Ovary (tissue), 9 donors: ENCODE measurements around the gene FOCAD. TPM values are rescaled to one million over a fixed set of nuclear protein-coding genes. Genes with fewer than 3 reads are reported as not detected.

Experiments
- DNase-seq, 5 donors: peaks; one replicate each; pipeline ENCODE4 v3.0.0-alpha.2; 2019 to 2020
- H3K27ac ChIP-seq, 2 donors: fragments of 200-600 bp; one replicate each; pipeline versions ENCODE4 v1.5.1 to v1.8.0; 2019 to 2022
- H3K27me3 ChIP-seq: fragments of 200-600 bp; one replicate; pipeline ENCODE4 v1.8.0; 2022
- H3K36me3 ChIP-seq: fragments of 200-600 bp; sonication (generic); one replicate; pipeline ENCODE4 v1.5.1; 2019
- H3K4me1 ChIP-seq: one replicate; pipeline ENCODE4 v1.8.1; 2013; ENCODE audit warnings: mild to moderate bottlenecking, moderate library complexity; ENCODE audit not compliant: insufficient read depth
- H3K4me3 ChIP-seq: fragments of 200-600 bp; sonication (generic); one replicate; pipeline ENCODE4 v1.5.1; 2017
- H3K9me3 ChIP-seq, 2 donors: fragments of 200-600 bp in 1 of 2; sonication (generic) in 1 of 2; one replicate each; pipeline versions ENCODE4 v1.5.1 to v1.8.1; 2013 to 2019; ENCODE audit warnings: mild to moderate bottlenecking in 1 of 2, moderate library complexity in 1 of 2
- EP300 ChIP-seq: sonication (generic); formaldehyde crosslinking; IDR thresholded peaks from one replicate; pipeline ENCODE4 v1.6.1; 2017; ENCODE audit warnings: antibody characterized with exemption
- POLR2A ChIP-seq: fragments of 450-650 bp; IDR thresholded peaks from one replicate; pipeline ENCODE4 v1.6.1; 2017; ENCODE audit warnings: antibody characterized with exemption, mild to moderate bottlenecking, moderate library complexity
- WGBS, 3 donors: extraction: QIAGEN DNeasy Blood & Tissue Kit in 1 of 3; methylation state at CpG; one replicate each; pipeline versions ENCODE4 v1.1.5 to v1.1.7; 2013 to 2017; 5-methylcytosine and 5-hydroxymethylcytosine counted together
- intact Hi-C, 4 donors: fragments of 100-400 bp; cut with DNase I; formaldehyde crosslinking; loops; one replicate each; pipeline versions ENCODE4 v1.11.0 to v1.15.1; 2022 to 2023
- polyA plus RNA-seq, 2 donors: library from polyadenylated mRNA; stranded (reverse); fragments of 200-250 nt in 1 of 2; fragments of 350-450 nt in 1 of 2; fragmentation: Illumina TruSeq in 1 of 2; extraction: RNeasy Lipid Tissue Mini Kit (QIAGEN cat#74804) in 1 of 2; gene quantifications; one replicate each; pipeline ENCODE4 v1.2.3, GENCODE V29; 2013 to 2014
- total RNA-seq, 7 donors: library from RNA; depleted of rRNA in 2 of 7; stranded (reverse); fragments of >200 nt in 2 of 7; fragmentation: NEBNext Ultra II Directional in 3 of 7; extraction: Animal tissue kit (Norgen Biotek cat#: 25700) in 3 of 7; gene quantifications; one replicate each; pipeline versions ENCODE4 v1.1.0 to v1.2.4, GENCODE V29; 2016 to 2023
- TF ChIP-seq, protein P1 (sequence below), 3 donors: fragments of 450-650 bp in 2 of 3; fragments of 200-600 bp in 1 of 3; IDR thresholded peaks; one replicate each; pipeline versions ENCODE4 v1.5.1 to v1.8.0; 2016 to 2022; ENCODE audit warnings: antibody characterized with exemption in 3 of 3, mild to moderate bottlenecking in 1 of 3
- donor health status: DM: no; HTN: no; CAD: no; lungs with moderate emphysema.
- donor health status: DM: no; HTN: no; CAD: no.
- donor health status: Bipolar disorder and iron deficiency.
- donor health status: DM: yes; HTN: yes; CAD: no.
- donor health status: DM: no; HTN: no; CAD: no.
- donor health status: DM: yes; HTN: yes; CAD: no.

The FOCAD gene
- total and polyA plus RNA-seq, 9 donors, result 5.4 to 39.2 (median 22.2) TPM

DNA sequence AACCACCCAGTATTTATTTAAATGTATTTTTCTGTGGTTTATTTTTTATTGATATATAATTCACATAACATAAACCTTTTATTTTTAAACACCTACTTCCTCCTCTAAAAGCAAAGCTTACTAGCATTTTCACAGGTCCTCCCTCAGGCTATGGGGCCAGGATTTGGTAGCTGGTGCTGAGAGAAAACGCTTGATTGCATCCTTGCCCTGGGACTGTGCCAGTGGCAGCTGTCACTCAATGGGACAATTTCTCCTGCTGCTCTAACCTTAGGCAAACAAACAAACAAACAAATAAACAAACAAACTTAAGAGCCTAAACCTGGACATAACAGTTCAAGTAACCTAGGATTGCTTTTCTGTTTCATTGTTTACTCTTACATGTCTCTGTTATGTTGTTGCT, 102.7 kb downstream of the FOCAD start:
- H3K4me1 ChIP-seq, result no peaks in the 10 kb centered on the region
- no peak for DNase-seq
- H3K9me3 ChIP-seq, result no peaks in the 10 kb centered on the region
- intact Hi-C loops, result no loop called here
- TF ChIP-seq, protein P1, sequence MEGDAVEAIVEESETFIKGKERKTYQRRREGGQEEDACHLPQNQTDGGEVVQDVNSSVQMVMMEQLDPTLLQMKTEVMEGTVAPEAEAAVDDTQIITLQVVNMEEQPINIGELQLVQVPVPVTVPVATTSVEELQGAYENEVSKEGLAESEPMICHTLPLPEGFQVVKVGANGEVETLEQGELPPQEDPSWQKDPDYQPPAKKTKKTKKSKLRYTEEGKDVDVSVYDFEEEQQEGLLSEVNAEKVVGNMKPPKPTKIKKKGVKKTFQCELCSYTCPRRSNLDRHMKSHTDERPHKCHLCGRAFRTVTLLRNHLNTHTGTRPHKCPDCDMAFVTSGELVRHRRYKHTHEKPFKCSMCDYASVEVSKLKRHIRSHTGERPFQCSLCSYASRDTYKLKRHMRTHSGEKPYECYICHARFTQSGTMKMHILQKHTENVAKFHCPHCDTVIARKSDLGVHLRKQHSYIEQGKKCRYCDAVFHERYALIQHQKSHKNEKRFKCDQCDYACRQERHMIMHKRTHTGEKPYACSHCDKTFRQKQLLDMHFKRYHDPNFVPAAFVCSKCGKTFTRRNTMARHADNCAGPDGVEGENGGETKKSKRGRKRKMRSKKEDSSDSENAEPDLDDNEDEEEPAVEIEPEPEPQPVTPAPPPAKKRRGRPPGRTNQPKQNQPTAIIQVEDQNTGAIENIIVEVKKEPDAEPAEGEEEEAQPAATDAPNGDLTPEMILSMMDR (IDR thresholded peaks at IDR 0.05), result no peak
- no peak overlapping the region for H3K27ac ChIP-seq
- H3K27me3 ChIP-seq, result no peaks in the 10 kb centered on the region
- 90 to 100% (median 93%) methylated on average over 1 of the region's 1 CpG for WGBS, 3 donors
- H3K36me3 ChIP-seq, result no peaks in the 10 kb centered on the region
- H3K4me3 ChIP-seq, result no peak overlapping the region

DNA sequence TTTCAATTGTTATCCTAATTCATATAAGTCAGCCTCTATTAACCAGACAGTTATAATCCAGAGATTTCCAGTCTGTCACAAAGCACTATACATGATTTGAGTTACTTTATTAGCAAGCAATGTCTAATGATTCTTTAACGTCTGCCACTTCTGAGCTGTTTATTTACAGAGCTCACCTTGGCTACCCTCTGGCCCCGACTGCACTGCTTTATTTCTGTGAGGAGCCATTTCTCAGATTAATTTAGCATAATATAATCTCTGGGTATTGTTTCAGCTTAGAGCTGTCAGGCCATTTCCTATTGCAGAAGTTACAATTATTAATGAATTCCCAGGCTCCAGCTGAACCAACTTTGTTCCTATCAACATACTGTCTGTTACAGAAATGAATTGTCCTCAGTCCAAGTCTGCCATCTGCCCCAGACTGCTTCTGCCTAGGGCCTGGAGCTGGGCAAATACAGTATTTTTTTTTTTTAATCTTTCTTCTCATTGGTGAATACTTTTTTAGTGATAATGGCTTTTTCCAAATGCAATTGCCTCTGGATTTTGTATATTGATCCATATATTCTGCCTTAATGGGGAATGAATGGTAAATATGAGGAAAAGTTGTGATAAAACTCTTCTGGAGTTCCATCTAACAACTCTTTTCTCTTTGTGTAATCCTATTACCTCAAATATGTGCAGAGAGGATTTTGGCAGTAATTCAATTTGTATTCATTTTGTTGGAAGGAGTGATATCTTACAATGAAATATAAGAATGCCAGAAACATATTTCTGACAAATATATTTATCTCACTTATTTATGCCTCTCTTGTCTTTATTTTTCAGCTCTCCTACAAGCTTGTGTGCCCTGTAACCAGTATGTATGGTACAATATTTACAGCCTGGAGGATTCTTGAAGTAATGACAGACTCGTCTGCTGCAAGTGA, 104.7 kb downstream of the FOCAD start:
- no peak for DNase-seq
- Histone ChIP-seq H3K9me3 (no peaks in the 10 kb centered on the region), H3K36me3 (no peaks in the 10 kb centered on the region), H3K27me3 (no peaks in the 10 kb centered on the region), H3K4me1 (no peaks in the 10 kb centered on the region), H3K27ac (no peak overlapping the region), H3K4me3 (no peak overlapping the region)
- intact Hi-C loops, result no loop called here
- TF ChIP-seq POLR2A, result no peak
- no peak for TF ChIP-seq EP300
- TF ChIP-seq, protein P1 (IDR thresholded peaks at IDR 0.05), result no peak
- 77 to 86% (median 79%) methylated on average over 3 of the region's 3 CpGs for WGBS, 3 donors

DNA sequence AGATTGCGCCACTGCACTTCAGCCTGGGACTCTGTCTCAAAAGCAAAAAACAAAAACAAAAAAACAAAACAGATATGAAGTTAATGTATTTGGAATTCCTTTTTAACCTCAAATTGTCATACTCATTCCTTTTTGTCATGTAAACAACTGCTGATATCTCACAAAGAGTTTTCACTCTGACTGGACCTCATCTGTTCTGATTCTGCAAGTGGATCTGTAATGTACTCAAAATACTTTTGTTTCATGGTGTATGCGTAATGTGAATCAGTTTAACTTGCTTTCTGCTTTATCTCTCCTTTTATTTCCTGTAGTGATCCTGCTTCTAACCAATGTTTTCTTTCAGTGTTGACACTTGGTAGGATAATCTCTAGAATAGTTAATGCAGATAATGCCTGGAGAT, 106.7 kb downstream of the FOCAD start:
- H3K4me3 ChIP-seq, result no peak overlapping the region
- 98 to 99% (median 99%) methylated on average over 2 of the region's 2 CpGs for WGBS, 3 donors

DNA sequence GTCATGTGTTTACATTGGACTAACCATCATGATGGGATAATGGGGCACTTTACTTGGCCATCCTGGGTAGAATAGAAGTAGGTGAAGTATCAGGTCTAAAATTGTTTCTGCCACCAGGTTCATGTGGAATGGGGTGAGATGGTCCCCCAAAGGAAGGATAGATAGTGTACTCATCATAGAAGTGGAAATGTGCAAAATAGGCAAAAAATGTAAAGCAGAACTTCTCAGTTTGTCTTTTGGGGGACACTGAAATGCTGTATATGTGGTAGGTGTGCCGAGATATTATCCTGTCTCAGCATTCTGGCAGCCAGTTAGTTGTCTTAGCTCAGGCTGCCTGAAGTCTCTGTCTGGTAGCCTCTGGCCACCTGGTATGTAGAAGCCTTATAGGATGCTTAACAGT, 107.6 kb downstream of the FOCAD start:
- WGBS, 3 donors, result 95 to 100% (median 98%) methylated on average over 1 of the region's 1 CpG
- no peaks in the 10 kb centered on the region for H3K27me3 ChIP-seq
- no peaks in the 10 kb centered on the region for H3K4me1 ChIP-seq
- no peak for DNase-seq
- intact Hi-C loops, result no loop called here
- no peaks in the 10 kb centered on the region for H3K9me3 ChIP-seq
- no peak overlapping the region for H3K27ac ChIP-seq
- TF ChIP-seq, protein P1 (IDR thresholded peaks at IDR 0.05), result no peak
- TF ChIP-seq EP300 (no peak), POLR2A (no peak)
- H3K36me3 ChIP-seq, result no peaks in the 10 kb centered on the region
- no peak overlapping the region for H3K4me3 ChIP-seq

More for the DNA sequence above, 106.7 kb downstream of the FOCAD start:
- TF ChIP-seq, protein P1 (IDR thresholded peaks at IDR 0.05), result no peak
- no peak for TF ChIP-seq EP300
- no peak for TF ChIP-seq POLR2A
- Histone ChIP-seq H3K4me1 (no peaks in the 10 kb centered on the region), H3K27me3 (no peaks in the 10 kb centered on the region), H3K9me3 (no peaks in the 10 kb centered on the region), H3K36me3 (no peaks in the 10 kb centered on the region), H3K27ac (no peak overlapping the region)
- no peak for DNase-seq
- intact Hi-C loops, result no loop called here
